GM10847 (cell line): ENCODE results near the gene PAGR1.

Experiments used
- POLR2A ChIP-seq: IDR thresholded peaks from 2 replicates; pipeline ENCODE4 v1.6.1; 2011; ENCODE audit not compliant: insufficient read length; ENCODE audit errors: extremely low read depth

PAGR1 gene

GRCh38 chr16:29820730-29821642 is 5.0 kb downstream of the PAGR1 start:
- TF ChIP-seq POLR2A, result peak; percentile 49

GRCh38 chr16:29821643-29822115 is 5.7 kb downstream of the PAGR1 start:
- TF ChIP-seq POLR2A, result no peak

GRCh38 chr16:29824589-29825144 is 8.7 kb downstream of the PAGR1 start:
- no peak for TF ChIP-seq POLR2A

GRCh38 chr16:29825145-29826044 is 9.4 kb downstream of the PAGR1 start:
- no peak for TF ChIP-seq POLR2A

GRCh38 chr16:29826342-29826695 is 10.4 kb downstream of the PAGR1 start:
- TF ChIP-seq POLR2A, result no peak

- no peak for TF ChIP-seq POLR2A
Measured at GRCh38 chr16:29830774-29831173, 14.8 kb downstream of the PAGR1 start.

GRCh38 chr16:29831490-29831889 is 15.5 kb downstream of the PAGR1 start:
- no peak for TF ChIP-seq POLR2A

GRCh38 chr16:29834079-29834478 is 18.1 kb downstream of the PAGR1 start:
- TF ChIP-seq POLR2A, result no peak

GRCh38 chr16:29835926-29836325 is 20.0 kb downstream of the PAGR1 start:
- TF ChIP-seq POLR2A, result no peak

- no peak for TF ChIP-seq POLR2A
Measured at GRCh38 chr16:29836623-29837022, 20.7 kb downstream of the PAGR1 start.

- no peak for TF ChIP-seq POLR2A
Measured at GRCh38 chr16:29837841-29838240, 21.9 kb downstream of the PAGR1 start.

GRCh38 chr16:29839822-29840221 is 23.9 kb downstream of the PAGR1 start:
- TF ChIP-seq POLR2A, result no peak

GRCh38 chr16:29840240-29840639 is 24.3 kb downstream of the PAGR1 start:
- no peak for TF ChIP-seq POLR2A

- TF ChIP-seq POLR2A, result no peak
Measured at GRCh38 chr16:29841631-29842030, 25.7 kb downstream of the PAGR1 start.

GRCh38 chr16:29842732-29843346 is 26.9 kb downstream of the PAGR1 start:
- TF ChIP-seq POLR2A, result no peak
